ENCODE data around the gene KIAA0040.

- TF ChIP-seq ZFX (IDR thresholded peaks at IDR 0.05): no peak
- TF ChIP-seq CTCF (IDR thresholded peaks at IDR 0.05 in 2 of 3, conservative IDR thresholded peaks at IDR 0.05 in 1 of 3; ENCODE audit: borderline replicate concordance in 1 of 3, insufficient read depth in 1 of 3, low read depth in 2 of 3, low read length in 2 of 3): no peak
- TF ChIP-seq POLR2AphosphoS5 (IDR thresholded peaks at IDR 0.05; ENCODE audit: low read depth, low read length): no peak
- TF ChIP-seq REST (IDR thresholded peaks at IDR 0.05; ENCODE audit: low read depth): no peak
- TF ChIP-seq POLR2A (IDR thresholded peaks at IDR 0.05; ENCODE audit: borderline replicate concordance, extremely low read depth, insufficient read depth, insufficient read length): no peak
- TF ChIP-seq SIN3A (IDR thresholded peaks at IDR 0.05; ENCODE audit: low read depth): no peak
- no peak for TF ChIP-seq YY1 (IDR thresholded peaks at IDR 0.05; ENCODE audit: extremely low read depth, insufficient replicate concordance, low read depth, low read length)
- TF ChIP-seq ZNF274 (IDR thresholded peaks at IDR 0.05; ENCODE audit: low read depth, low read length): no peak
- no peak for TF ChIP-seq ATF3 (IDR thresholded peaks at IDR 0.05)
- no peak for TF ChIP-seq SRF (IDR thresholded peaks at IDR 0.05; ENCODE audit: low read depth)
Measured at GRCh38 chr1:175232335-175232734, 39.8 kb upstream of the KIAA0040 start.

Measured in HCT116 (cell line).